CD4-positive, alpha-beta T cell treated with Interleukin-15 for 1 hour (primary cell): Measurements from ENCODE around the gene RAB43.

Experiments used
- DNase-seq: peaks from one replicate; pipeline ENCODE4 v3.0.0-alpha.2; 2020

The RAB43 gene

GRCh38 chr3:129060276-129061022, 61.2 kb downstream of the RAB43 start, which contains the start of gene GP9:
TSS of gene GP9 (plus strand) at chr3:129060779. CDS start at chr3:129061740, 961 bp downstream.
- DNase-seq, result no peak

- DNase-seq, result no peak
Measured at GRCh38 chr3:129059311-129059958, 62.2 kb downstream of the RAB43 start.

GRCh38 chr3:129058441-129059200, 63.0 kb downstream of the RAB43 start:
- no peak for DNase-seq

GRCh38 chr3:129057249-129057648, 64.4 kb downstream of the RAB43 start:
- no peak for DNase-seq

- no peak for DNase-seq
Measured at GRCh38 chr3:129056451-129057173, 65.0 kb downstream of the RAB43 start.

GRCh38 chr3:129054605-129055104, 66.9 kb downstream of the RAB43 start:
- no peak for DNase-seq

GRCh38 chr3:129052675-129053074, 68.9 kb downstream of the RAB43 start:
- DNase-seq, result no peak

GRCh38 chr3:129051871-129052340, 69.7 kb downstream of the RAB43 start:
- DNase-seq, result no peak

- no peak for DNase-seq
Measured at GRCh38 chr3:129050556-129051295, 70.9 kb downstream of the RAB43 start.

- no peak for DNase-seq
Measured at GRCh38 chr3:129047553-129047839, 74.1 kb downstream of the RAB43 start.

- DNase-seq, result no peak
Measured at GRCh38 chr3:129046732-129047552, 74.7 kb downstream of the RAB43 start.

GRCh38 chr3:129046037-129046731, 75.4 kb downstream of the RAB43 start:
- DNase-seq, result no peak

GRCh38 chr3:129045675-129046036, 75.9 kb downstream of the RAB43 start:
- DNase-seq, result no peak

- DNase-seq, result no peak
Measured at GRCh38 chr3:129040579-129041300, 80.9 kb downstream of the RAB43 start.

- DNase-seq, result no peak
Measured at GRCh38 chr3:129040039-129040336, 81.6 kb downstream of the RAB43 start.

- DNase-seq, result no peak
Measured at GRCh38 chr3:129039271-129040038, 82.1 kb downstream of the RAB43 start.

- no peak for DNase-seq
Measured at GRCh38 chr3:129038121-129038855, 83.3 kb downstream of the RAB43 start.
